GM19468 (cell line): ENCODE measurements around the gene HS6ST3.

ENCODE experiments used
- ATAC-seq: cut with Tn5 transposase; IDR thresholded peaks from one replicate; pipeline ENCODE4 v1.9.1; 2021; ENCODE audit warnings: mild to moderate bottlenecking, moderate library complexity, moderate number of reproducible peaks; ENCODE audit not compliant: unreplicated experiment; ENCODE audit errors: extremely low read depth

HS6ST3 gene

GRCh38 chr13:96804174-96804573 lies 714.3 kb downstream of the HS6ST3 start:
- no peak for ATAC-seq

GRCh38 chr13:96806746-96807145 lies 716.8 kb downstream of the HS6ST3 start:
- ATAC-seq, result no peak

DNA sequence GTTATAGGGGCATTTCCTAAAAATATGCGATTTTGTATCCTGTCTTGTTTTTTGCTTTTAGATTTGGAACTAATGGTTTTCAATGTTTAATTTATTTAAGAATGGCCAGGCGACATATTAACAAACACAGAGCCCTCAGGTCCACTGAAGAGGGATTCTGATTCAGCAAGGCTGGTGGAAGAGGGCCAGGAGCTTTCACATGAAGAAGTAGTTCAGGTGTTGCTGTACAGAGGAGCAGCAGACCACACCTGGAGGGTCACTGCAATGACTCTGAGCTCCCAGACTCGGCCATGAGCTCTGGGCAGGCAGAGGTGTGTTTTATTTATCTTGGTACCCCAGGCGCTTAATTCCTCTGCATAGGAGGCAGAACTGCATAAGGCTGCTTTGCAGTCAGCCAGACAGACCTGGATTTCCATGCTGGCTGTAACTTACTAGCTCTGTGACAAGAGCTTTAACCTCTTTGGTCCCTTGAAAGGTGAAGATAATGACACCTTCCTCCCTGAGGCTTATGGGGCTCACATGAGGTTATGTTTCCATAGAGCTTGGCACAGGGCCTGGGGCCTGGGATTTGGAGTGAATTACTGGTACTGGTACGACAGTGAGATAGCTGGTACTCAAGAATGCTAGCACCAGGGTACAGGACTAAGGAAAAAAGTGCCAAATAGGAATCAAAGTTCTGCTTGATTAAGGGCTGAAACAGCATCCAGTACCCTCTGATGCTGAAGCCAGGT lies 719.6 kb downstream of the HS6ST3 start:
- ATAC-seq, result no peak

- ATAC-seq, result no peak
Measured at GRCh38 chr13:96810104-96810503, 720.2 kb downstream of the HS6ST3 start.

DNA sequence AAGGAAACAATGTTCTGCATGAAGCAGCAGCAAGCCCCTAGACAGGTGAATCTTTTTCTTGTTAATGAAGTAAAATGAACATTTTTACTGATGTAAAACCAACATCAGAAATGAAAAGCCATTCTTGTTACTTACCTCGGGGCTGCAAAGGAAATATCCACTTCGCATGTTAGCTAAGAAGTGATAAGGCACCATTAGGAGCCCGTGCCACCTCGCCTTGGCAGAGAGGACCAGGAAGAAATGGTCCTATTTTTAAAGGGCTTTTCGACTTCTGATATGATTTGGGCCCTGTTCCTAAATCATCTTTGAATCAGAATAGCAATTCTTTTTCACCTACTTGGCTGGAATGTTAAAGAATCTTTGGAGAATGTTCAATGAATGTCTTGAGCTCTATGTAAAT lies 721.1 kb downstream of the HS6ST3 start:
- ATAC-seq, result no peak

GRCh38 chr13:96816261-96816660 lies 726.4 kb downstream of the HS6ST3 start:
- no peak for ATAC-seq

- ATAC-seq, result no peak
Measured at GRCh38 chr13:96816874-96817273, 727.0 kb downstream of the HS6ST3 start.

GRCh38 chr13:96817336-96817941 lies 727.5 kb downstream of the HS6ST3 start:
- no peak for ATAC-seq

GRCh38 chr13:96819375-96819774 lies 729.5 kb downstream of the HS6ST3 start:
- no peak for ATAC-seq

- ATAC-seq, result no peak
Measured at GRCh38 chr13:96821381-96821780, 731.5 kb downstream of the HS6ST3 start.

- no peak for ATAC-seq
Measured at GRCh38 chr13:96821971-96822370, 732.1 kb downstream of the HS6ST3 start.

DNA sequence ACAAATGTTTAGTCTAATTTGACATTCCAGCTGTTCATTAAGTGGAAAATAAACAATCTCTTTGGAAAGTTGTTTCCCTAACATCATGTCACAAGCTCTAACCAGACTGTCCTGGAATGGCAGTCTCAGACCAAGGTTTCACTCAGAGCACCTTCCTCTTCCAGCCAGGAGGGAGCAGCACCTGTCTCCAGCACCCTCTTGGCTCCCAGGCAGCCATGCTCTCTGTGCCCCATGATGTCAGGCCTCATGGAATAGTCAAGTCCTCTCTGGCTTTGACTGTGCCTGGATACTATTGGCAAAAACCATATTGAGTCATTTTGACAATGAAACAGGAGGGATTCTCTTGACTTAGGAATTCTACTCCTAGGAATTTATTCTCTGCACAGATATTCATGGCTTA lies 733.0 kb downstream of the HS6ST3 start:
- no peak for ATAC-seq

GRCh38 chr13:96824140-96824539 lies 734.2 kb downstream of the HS6ST3 start:
- ATAC-seq, result no peak

DNA sequence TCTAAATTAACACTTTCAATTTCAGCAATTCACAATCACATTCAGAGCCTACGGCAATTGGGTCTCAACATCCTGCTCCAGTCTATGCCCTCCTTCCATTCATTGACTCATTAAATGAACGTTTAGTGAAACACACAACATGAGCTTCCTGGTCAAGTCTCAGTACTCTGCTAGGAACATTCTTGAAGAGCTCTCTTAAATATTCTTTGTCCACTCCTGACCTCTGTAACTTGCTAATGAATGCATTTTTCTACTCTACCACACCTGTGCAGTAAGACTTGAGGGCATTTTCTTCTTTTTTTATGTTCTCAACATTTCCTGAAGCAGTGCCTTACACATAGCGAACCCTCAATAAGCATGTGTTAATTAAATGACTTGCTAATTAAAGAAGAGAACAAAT lies 735.7 kb downstream of the HS6ST3 start:
- no peak for ATAC-seq

DNA sequence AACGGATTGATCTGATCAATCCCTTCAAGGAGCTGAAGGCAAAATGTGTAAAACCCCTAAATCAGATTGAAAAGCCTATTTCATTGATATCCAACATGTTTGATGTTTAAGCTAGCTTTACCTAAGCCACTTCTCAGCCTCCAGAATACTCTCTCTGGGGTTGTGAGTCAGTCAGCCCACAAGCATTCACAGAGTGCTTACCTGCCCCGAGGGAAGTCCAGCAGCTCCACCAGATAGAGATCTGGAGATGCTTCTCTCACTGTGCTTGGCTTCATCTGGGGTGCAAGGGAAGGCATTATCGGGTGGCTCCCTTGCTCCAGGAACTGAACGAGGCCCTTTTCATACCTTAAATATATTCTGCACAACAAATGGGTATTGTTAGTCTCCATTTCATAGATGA lies 744.7 kb downstream of the HS6ST3 start:
- ATAC-seq, result no peak

- no peak for ATAC-seq
Measured at GRCh38 chr13:96835546-96835945, 745.6 kb downstream of the HS6ST3 start.

- ATAC-seq, result no peak
Measured at GRCh38 chr13:96836733-96837132, 746.8 kb downstream of the HS6ST3 start.

DNA sequence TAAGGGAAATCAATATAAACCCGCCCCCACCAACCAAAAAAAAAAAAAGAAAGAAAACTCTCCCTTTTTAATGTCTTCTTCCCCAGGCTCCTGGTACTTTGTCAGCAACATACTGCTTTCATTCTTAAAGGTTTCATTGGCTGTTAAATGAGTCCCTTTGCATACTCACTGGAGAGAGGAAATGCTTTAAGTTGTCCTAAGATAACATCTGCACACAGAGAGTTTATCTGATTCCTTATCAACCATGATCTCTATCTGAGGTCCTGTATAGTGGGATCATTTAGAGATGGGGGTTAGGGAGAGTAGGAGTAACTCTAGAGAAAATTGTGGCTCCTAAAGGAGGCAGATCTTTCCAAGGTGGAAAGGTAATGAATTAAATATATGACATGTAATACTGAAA lies 747.9 kb downstream of the HS6ST3 start:
- no peak for ATAC-seq

- ATAC-seq, result no peak
Measured at GRCh38 chr13:96844195-96844594, 754.3 kb downstream of the HS6ST3 start.

GRCh38 chr13:96844616-96845015 lies 754.7 kb downstream of the HS6ST3 start:
- no peak for ATAC-seq

- ATAC-seq, result no peak
Measured at GRCh38 chr13:96848286-96848685, 758.4 kb downstream of the HS6ST3 start.

GRCh38 chr13:96849091-96849490 lies 759.2 kb downstream of the HS6ST3 start:
- no peak for ATAC-seq
